Thyroid gland (tissue), 4 donors: ENCODE measurements around the gene SCYGR2.

Experiments
- POLR2A ChIP-seq, 2 donors: fragments of 450-650 bp; IDR thresholded peaks; one replicate each; pipeline ENCODE4 v1.6.1; 2017; ENCODE audit warnings: antibody characterized with exemption in 2 of 2, mild to moderate bottlenecking in 2 of 2, moderate library complexity in 1 of 2
- TF ChIP-seq, protein P1 (sequence below), 6 experiments: fragments of 200-600 bp in 3 of 6; fragments of 450-650 bp in 3 of 6; sonication (generic) in 3 of 6; IDR thresholded peaks; one replicate each; pipeline ENCODE4 v1.5.1; 2016 to 2019; ENCODE audit warnings: antibody characterized with exemption in 6 of 6, mild to moderate bottlenecking in 2 of 6, inconsistent platforms in 1 of 6, moderate library complexity in 1 of 6

DNA sequence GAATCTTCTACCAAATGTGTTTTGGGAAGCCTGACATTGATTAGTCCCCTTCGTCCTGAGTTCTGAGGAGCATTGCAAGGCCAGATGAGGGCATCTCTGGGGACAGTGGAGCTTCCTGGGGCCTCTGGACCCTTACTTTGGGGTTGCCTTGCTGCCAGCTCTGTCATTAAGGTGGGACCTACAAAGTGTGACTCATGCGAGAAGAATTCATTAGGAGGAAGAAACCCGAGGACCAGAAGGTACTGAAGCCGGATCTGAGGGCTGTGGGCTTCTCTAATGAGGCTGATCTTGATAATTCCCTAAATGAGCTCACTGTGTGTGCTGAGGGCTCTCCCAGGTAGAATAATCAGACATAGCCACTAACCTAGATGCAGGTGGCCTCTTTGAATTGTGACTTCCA, 695 bp upstream of the SCYGR2 start:
- TF ChIP-seq, protein P1, sequence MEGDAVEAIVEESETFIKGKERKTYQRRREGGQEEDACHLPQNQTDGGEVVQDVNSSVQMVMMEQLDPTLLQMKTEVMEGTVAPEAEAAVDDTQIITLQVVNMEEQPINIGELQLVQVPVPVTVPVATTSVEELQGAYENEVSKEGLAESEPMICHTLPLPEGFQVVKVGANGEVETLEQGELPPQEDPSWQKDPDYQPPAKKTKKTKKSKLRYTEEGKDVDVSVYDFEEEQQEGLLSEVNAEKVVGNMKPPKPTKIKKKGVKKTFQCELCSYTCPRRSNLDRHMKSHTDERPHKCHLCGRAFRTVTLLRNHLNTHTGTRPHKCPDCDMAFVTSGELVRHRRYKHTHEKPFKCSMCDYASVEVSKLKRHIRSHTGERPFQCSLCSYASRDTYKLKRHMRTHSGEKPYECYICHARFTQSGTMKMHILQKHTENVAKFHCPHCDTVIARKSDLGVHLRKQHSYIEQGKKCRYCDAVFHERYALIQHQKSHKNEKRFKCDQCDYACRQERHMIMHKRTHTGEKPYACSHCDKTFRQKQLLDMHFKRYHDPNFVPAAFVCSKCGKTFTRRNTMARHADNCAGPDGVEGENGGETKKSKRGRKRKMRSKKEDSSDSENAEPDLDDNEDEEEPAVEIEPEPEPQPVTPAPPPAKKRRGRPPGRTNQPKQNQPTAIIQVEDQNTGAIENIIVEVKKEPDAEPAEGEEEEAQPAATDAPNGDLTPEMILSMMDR (IDR thresholded peaks at IDR 0.05) = no peak
- no peak for TF ChIP-seq POLR2A (IDR thresholded peaks at IDR 0.05)
